Neural crest cell (in vitro differentiated cells): Measurements from ENCODE around the gene DAPK1. TPM values are rescaled to one million over a fixed set of nuclear protein-coding genes. Genes with fewer than 3 reads are reported as not detected.

Experiments
- DNase-seq: peaks from one replicate; pipeline ENCODE4 v3.0.0; 2021; ENCODE audit warnings: low read depth, mixed read lengths, low spot score
- H3K27ac Mint-ChIP-seq: one replicate; pipeline ENCODE4 v1.8.0; 2021; ENCODE audit warnings: mild to moderate bottlenecking, mixed read lengths; ENCODE audit not compliant: unreplicated experiment
- H3K27me3 Mint-ChIP-seq: 2 replicates; pipeline ENCODE4 v1.8.0; 2021; ENCODE audit warnings: low read depth, mild to moderate bottlenecking, mixed read lengths
- H3K36me3 Mint-ChIP-seq: 2 replicates; pipeline ENCODE4 v1.8.0; 2021; ENCODE audit warnings: low read depth, mild to moderate bottlenecking, mixed read lengths
- H3K4me1 Mint-ChIP-seq: 2 replicates; pipeline ENCODE4 v1.8.0; 2021; ENCODE audit warnings: mixed read lengths
- H3K4me3 Mint-ChIP-seq: one replicate; pipeline ENCODE4 v1.8.0; 2021; ENCODE audit warnings: mild to moderate bottlenecking, mixed read lengths
- H3K9me3 Mint-ChIP-seq: 2 replicates; pipeline ENCODE4 v1.8.0; 2021; ENCODE audit warnings: mixed read lengths
- total RNA-seq: library from RNA; stranded (reverse); gene quantifications from 2 replicates; pipeline ENCODE4 v1.2.1, GENCODE V29; 2021
- TF ChIP-seq, protein P1 (sequence below): fragments of 200-600 bp; sonication (generic); conservative IDR thresholded peaks from 2 replicates; pipeline ENCODE4 v1.5.0; 2021; ENCODE audit warnings: antibody characterized with exemption, mild to moderate bottlenecking

Gene DAPK1
- total RNA-seq, 1 donor from 2014 or later: 62.7 TPM

DNA sequence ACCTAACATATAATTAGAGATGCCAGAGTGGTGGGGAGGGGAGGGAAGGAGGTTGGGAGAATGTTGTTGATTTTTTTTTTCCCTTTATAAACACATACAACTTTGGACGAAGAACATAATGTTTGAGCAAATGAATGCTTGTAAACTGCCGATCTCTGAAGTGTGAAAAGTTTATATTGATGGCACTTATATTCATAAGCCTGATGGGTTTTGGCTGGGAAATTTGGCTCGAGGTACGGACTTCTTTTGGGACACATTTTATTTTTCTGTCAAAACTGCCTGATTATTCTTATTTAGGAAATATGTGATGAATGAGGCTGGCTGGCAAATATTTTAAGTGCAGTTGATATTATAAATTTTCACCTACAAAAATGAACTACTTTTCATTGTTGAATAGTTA is 9.9 kb downstream of the DAPK1 start:
- Mint-ChIP-seq H3K4me1 (peaks cover 7% of the 10 kb centered on the region), H3K27me3 (no peaks in the 10 kb centered on the region), H3K4me3 (no peak overlapping the region), H3K27ac (no peak overlapping the region), H3K9me3 (no peaks in the 10 kb centered on the region), H3K36me3 (peaks cover 26% of the 10 kb centered on the region)
- no peak for DNase-seq
- TF ChIP-seq, protein P1, sequence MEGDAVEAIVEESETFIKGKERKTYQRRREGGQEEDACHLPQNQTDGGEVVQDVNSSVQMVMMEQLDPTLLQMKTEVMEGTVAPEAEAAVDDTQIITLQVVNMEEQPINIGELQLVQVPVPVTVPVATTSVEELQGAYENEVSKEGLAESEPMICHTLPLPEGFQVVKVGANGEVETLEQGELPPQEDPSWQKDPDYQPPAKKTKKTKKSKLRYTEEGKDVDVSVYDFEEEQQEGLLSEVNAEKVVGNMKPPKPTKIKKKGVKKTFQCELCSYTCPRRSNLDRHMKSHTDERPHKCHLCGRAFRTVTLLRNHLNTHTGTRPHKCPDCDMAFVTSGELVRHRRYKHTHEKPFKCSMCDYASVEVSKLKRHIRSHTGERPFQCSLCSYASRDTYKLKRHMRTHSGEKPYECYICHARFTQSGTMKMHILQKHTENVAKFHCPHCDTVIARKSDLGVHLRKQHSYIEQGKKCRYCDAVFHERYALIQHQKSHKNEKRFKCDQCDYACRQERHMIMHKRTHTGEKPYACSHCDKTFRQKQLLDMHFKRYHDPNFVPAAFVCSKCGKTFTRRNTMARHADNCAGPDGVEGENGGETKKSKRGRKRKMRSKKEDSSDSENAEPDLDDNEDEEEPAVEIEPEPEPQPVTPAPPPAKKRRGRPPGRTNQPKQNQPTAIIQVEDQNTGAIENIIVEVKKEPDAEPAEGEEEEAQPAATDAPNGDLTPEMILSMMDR: no peak

DNA sequence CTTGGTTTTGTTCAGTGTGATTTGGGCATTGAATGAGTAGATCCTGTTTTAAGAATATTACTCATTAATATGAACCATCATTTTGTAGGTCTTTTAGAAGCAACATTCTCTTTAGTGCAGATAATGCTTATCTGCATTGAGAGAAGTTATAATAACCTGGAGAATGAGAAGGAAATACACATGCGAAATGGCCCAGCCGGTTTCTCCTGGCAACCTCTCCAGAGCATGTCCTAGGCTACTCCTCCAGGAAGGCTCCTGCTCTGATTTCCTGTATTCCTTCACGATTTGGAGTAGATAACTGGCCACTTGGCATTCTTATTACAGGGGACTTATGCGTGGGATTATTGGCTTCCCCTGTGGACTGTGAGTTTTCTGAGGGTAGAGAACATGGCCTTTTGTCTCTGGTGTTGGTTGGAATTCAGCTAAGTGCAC is 12.6 kb downstream of the DAPK1 start:
- H3K4me1 Mint-ChIP-seq: peaks cover 16% of the 10 kb centered on the region
- no peak overlapping the region for H3K4me3 Mint-ChIP-seq
- no peaks in the 10 kb centered on the region for H3K9me3 Mint-ChIP-seq
- TF ChIP-seq, protein P1: no peak
- H3K27ac Mint-ChIP-seq: no peak overlapping the region
- H3K36me3 Mint-ChIP-seq: peaks cover 22% of the 10 kb centered on the region
- no peaks in the 10 kb centered on the region for H3K27me3 Mint-ChIP-seq
- DNase-seq: no peak

DNA sequence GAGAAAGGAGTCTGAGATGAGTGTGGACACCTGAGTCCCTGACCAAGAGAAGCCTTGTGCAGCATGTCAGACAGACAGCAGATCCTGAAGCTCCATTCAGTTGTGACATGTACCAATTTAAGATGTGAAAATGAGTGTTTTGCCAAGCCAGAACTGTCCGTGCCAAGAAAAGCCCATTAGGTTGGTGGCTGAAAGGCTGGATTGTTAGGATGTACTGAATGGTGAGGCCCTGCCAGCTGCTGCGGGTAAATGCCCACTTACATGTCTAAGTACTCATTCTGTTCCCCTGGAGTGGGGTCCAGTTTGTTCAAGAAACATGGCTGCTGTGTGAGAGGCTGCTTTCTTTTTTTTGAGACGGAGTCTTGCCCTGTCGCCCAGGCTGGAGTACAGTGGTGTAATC is 14.6 kb downstream of the DAPK1 start:
- Mint-ChIP-seq H3K36me3 (peaks cover 21% of the 10 kb centered on the region), H3K27ac (no peak overlapping the region), H3K27me3 (no peaks in the 10 kb centered on the region), H3K4me3 (no peak overlapping the region), H3K4me1 (peaks cover 32% of the 10 kb centered on the region), H3K9me3 (no peaks in the 10 kb centered on the region)
- DNase-seq: no peak
- TF ChIP-seq, protein P1: no peak

DNA sequence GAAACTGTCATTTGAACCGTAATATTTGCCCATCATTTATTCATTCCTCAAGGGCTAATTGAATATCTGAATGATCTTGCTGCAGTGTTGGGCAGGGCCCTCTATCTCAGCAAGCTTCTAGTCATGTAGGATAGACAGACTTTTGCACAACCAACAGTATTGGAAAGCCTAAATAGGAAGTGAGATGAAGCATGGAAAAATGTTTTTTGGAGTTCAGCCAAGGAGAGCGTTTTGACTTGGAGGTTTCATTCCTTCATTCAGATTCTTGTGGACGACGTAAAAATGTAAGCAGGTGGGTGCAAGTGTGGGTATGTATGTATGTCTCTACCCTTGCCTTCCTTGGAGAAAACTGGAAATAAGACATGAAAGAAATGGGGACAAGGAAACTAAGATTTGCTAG is 15.5 kb downstream of the DAPK1 start:
- no peaks in the 10 kb centered on the region for H3K9me3 Mint-ChIP-seq
- no peak overlapping the region for H3K4me3 Mint-ChIP-seq
- H3K4me1 Mint-ChIP-seq: peaks cover 34% of the 10 kb centered on the region
- DNase-seq: no peak
- TF ChIP-seq, protein P1: no peak
- peaks cover 22% of the 10 kb centered on the region for H3K36me3 Mint-ChIP-seq
- H3K27me3 Mint-ChIP-seq: no peaks in the 10 kb centered on the region
- no peak overlapping the region for H3K27ac Mint-ChIP-seq

DNA sequence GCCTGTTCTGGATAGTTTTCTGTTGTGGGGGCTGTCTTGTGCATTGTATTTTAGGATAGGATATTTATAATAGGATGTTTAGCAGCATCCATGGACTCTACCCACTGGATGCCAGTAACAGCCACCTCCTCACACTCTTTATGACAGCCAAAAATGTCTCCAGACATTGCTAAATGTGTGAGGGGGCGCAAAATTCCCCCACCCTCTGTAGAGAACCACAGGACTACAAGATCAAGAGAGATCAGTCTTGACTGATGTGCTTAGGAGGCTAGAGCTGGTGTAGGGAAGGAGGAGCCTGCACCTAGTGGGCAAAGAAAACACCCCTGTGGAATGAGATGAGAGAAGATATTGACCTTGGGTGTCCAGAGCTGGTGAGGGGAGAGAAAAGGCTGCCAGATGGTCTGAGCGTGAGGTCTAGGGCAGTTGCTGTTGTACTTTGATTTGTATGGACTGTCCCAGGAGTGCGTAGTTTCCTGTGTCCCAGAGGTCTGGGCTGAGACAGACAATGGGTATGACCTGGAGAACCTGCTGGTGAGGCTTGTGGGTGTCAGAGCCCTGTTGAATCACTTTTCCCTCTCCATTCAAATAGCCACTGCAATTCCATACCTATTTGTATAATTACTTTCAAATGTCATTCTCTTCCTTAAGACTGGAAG is 16.3 kb downstream of the DAPK1 start:
- Mint-ChIP-seq H3K4me1 (peaks cover 34% of the 10 kb centered on the region), H3K36me3 (peaks cover 22% of the 10 kb centered on the region), H3K27ac (no peak overlapping the region), H3K4me3 (no peak overlapping the region), H3K9me3 (no peaks in the 10 kb centered on the region), H3K27me3 (no peaks in the 10 kb centered on the region)
- DNase-seq: no peak
- TF ChIP-seq, protein P1: no peak
